LNCAP (cell line): ENCODE results near the gene GBGT1.
"Not testable (repeated sequence)": the region's sequence is repeated elsewhere in the genome, so short reads cannot be mapped to it uniquely, and the experiment has no call there.

Experiments used
- TF ChIP-seq, protein P1 (sequence below): fragments of 450-650 bp; IDR thresholded peaks from 2 replicates; pipeline ENCODE4 v1.5.1; 2017; ENCODE audit warnings: mild to moderate bottlenecking

The GBGT1 gene

DNA sequence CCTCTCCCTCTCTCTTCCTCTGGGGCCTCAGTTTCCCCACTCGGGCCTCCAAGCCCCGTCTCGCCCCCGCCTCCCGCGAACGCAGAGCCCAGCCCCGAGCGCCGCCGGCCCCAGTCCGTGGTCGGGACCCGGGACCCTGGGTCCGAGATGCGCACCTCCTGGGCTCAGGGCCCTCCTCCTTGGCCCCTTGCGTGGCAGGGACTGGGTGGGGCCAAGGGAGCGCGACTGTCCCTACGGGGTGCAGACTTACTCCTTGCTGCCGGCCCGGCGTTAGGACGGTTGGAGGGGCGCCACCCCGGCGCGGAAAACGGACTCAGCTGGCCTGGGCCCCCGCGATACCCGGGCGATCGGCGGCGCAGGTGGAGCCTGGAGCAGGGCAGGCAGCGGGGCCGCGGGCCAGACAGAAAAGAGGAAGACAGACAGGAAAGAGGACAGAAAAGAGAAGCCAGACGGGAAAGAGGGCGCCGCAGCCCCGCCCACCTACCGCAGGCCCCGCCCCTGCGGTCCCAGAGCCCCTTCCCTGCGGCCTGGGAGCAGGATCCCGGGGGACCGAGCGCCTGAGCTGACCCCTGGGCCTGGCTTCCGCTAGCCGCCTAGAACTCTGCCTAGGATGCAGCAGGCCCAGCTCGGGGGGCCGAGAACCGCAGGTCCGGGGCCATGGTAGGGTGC is at the start of gene GBGT1:
Gene GBGT1 (minus strand): TSS at position 411 of the 669 bp plus-strand sequence. CDS start 1,502 bp downstream, outside the sequence.
- TF ChIP-seq, protein P1, sequence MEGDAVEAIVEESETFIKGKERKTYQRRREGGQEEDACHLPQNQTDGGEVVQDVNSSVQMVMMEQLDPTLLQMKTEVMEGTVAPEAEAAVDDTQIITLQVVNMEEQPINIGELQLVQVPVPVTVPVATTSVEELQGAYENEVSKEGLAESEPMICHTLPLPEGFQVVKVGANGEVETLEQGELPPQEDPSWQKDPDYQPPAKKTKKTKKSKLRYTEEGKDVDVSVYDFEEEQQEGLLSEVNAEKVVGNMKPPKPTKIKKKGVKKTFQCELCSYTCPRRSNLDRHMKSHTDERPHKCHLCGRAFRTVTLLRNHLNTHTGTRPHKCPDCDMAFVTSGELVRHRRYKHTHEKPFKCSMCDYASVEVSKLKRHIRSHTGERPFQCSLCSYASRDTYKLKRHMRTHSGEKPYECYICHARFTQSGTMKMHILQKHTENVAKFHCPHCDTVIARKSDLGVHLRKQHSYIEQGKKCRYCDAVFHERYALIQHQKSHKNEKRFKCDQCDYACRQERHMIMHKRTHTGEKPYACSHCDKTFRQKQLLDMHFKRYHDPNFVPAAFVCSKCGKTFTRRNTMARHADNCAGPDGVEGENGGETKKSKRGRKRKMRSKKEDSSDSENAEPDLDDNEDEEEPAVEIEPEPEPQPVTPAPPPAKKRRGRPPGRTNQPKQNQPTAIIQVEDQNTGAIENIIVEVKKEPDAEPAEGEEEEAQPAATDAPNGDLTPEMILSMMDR: no peak

DNA sequence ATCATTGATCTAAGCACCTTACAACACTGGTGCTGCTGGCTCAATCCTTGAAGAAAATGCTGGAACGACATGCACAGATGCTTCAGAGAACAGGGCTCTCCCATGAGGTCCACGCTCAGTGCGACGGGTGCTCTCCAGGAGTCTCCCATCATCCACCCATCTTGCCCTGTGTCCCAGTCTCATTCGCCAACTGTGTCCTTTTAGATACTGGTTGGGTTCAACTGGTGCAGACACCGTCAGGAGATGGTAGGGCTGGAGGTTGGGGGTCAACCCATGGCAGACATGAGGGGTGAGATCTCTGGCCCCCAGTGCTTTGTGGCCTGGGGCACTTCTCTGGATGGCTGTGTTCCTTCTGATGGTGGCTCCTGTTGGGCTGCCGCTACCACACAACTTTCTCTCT is 46.9 kb upstream of the GBGT1 start:
- TF ChIP-seq, protein P1: no peak

DNA sequence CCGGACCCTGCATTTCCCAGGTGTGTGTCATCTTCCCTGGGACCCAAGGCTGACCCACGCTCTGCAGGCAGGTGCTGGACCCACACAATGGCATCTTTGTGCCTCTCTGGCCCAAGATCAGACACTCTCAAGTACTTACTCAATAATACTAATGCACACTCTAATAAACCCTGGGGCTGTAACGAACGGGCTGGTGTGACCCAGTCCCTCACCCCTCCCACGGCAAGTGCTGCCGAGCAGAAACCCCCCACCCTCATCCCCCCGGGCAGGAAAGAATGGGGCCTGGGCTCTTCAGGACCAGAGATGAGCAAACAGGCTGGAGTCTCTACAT is 46.5 kb upstream of the GBGT1 start:
- TF ChIP-seq, protein P1: no peak

DNA sequence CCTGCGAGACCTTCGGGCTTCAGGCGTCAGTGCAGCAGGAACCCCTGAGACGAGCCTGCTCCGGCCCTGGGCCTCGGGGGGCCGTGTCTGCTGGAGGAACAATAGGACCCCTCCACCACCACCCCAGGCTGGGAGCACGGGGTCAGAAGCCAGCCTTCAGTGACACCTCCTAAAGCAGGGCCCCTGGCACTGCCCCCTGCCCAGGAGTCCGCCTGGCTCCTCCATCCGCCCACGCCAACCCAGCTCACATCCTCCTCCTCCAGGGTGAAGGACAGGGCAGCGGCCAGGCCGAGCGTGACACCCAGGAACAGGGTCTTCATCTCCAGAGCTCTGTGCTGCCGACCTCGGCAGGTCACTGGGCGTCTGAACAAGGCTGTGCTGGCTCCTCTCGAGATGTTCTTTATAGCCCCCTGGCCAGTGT is 45.2 kb upstream of the GBGT1 start, which contains the start of gene OBP2B:
Gene OBP2B (minus strand): TSS at position 371 of the 421 bp plus-strand sequence. CDS start 51 bp downstream, at position 320.
- TF ChIP-seq, protein P1: not testable (repeated sequence)

DNA sequence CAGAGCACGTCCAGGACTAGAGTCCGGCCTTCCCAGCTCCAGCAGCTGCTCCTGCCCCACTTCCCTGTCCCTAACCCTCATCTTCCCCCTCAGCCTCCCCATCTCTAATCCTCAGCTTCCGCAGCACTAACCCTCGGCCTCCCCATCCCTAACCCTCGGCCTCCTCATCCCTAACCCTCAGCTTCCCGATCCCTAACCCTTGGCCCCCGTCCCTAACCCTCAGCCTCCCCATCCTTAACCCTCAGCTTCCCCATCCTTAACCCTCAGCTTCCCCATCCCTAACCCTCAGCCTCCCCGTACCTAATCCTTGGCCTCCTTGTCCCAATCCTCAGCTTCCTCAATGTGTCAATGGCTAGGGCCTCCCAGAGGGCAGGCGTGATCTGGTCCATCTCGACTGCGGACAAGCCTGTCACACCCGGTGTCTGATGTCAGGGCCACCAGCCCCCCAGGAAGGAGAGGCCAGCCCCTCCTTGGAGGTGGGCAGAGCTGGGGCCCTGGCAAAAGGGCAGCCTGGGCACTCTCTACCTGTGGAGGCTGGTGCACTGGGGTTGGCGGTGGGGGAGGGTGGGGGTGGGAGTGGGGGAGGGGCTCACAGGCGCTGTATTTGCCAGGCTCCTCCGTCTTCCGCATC is 43.9 kb upstream of the GBGT1 start:
- TF ChIP-seq, protein P1: no peak

DNA sequence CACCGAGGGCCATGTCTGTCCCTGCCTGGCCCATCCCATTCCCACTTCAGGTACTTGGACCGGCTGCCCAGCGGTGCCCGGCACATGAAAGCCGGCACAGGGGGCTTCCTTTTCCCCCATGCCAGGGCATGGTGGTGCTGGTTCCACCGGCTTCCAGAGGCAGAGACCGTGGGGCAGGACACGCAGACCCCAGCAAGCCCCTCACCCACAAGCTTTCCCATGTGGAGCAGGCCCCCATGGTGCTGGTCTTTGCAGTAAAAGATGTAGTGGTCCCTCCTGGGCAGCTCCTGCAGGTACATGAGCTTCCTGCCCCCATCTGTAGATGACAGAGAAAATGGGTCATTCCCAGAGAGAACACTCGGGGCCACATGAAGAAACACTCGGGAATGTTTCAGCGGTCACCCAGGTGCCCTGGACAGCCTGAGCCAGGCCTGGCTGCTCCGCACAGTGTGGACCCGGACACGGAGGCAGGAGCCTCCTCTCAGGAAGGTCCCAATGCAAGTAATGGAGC is 43.4 kb upstream of the GBGT1 start:
- TF ChIP-seq, protein P1: no peak

DNA sequence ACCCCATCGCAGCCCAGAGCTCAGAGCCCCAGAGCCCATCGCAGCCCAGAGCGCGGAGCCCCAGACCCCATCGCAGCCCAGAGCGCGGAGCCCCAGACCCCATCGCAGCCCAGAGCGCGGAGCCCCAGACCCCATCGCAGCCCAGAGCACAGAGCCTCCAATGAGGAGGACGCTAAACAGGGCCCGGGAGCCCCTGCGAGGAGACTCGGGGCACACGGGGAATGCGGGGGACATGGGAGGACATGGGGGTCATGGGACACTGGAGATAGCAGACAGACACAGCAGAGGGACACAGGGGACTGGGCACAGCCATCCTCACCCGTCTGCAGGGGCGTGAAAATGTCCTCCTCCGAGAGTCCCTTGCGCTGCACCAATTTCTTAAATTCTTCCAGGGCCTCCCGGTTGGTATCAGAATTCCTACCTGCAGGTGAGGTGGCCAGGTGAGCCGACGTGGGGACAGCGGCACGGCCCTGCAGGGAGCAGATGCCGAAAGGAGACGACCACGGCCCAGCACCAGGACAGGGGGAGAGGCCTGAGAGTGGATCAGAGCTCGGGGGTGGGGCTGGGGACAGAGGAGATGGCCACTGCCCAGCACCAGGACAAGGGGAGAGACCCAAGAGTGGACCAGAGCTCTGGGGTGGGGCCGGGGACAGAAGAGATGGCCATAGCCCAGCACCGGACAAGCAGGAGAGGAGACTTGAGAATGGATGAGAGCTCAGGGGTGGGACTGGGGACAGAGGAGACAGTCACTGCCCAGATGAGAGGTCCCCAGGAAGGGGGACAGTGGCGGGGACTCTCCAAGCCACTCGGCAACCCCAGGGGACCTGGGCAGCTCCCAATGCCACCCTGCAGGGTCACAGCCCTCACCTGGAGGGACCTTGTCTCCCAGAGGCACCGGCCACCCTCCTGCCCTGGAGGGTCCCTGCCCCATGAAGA is 42.5 kb upstream of the GBGT1 start:
- TF ChIP-seq, protein P1: no peak
